Effector memory CD8-positive, alpha-beta T cell (primary cell): ENCODE measurements around the gene AMIGO3.

Experiments used
- ATAC-seq: fragments of 150-1000 bp; cut with Tn5 transposase; replicated peaks from 2 replicates; pipeline ENCODE4 v1.10.0; 2021; ENCODE audit warnings: mild to moderate bottlenecking, moderate library complexity
- DNase-seq, 3 experiments: peaks; one replicate each; pipeline ENCODE4 v3.0.0; 2021
- H3K27ac Mint-ChIP-seq, 2 donors: one replicate each; pipeline ENCODE4 v1.8.0; 2022; ENCODE audit warnings: mild to moderate bottlenecking in 2 of 2, mixed read lengths in 2 of 2, moderate library complexity in 2 of 2
- H3K27me3 Mint-ChIP-seq, 2 donors: one replicate each; pipeline ENCODE4 v1.8.0; 2022; ENCODE audit warnings: mixed read lengths in 2 of 2
- H3K36me3 Mint-ChIP-seq: one replicate; pipeline ENCODE4 v1.8.0; 2022; ENCODE audit warnings: mild to moderate bottlenecking, moderate library complexity, mixed read lengths; ENCODE audit not compliant: insufficient read depth
- H3K4me1 Mint-ChIP-seq, 2 donors: one replicate each; pipeline ENCODE4 v1.8.0; 2022; ENCODE audit warnings: low read depth in 2 of 2, mixed read lengths in 2 of 2
- H3K4me3 Mint-ChIP-seq, 2 donors: one replicate each; pipeline ENCODE4 v1.8.0; 2022; ENCODE audit warnings: mild to moderate bottlenecking in 2 of 2, mixed read lengths in 2 of 2, moderate library complexity in 2 of 2
- H3K9me3 Mint-ChIP-seq, 2 donors: one replicate each; pipeline ENCODE4 v1.8.0; 2022; ENCODE audit warnings: mixed read lengths in 2 of 2

The AMIGO3 gene

DNA sequence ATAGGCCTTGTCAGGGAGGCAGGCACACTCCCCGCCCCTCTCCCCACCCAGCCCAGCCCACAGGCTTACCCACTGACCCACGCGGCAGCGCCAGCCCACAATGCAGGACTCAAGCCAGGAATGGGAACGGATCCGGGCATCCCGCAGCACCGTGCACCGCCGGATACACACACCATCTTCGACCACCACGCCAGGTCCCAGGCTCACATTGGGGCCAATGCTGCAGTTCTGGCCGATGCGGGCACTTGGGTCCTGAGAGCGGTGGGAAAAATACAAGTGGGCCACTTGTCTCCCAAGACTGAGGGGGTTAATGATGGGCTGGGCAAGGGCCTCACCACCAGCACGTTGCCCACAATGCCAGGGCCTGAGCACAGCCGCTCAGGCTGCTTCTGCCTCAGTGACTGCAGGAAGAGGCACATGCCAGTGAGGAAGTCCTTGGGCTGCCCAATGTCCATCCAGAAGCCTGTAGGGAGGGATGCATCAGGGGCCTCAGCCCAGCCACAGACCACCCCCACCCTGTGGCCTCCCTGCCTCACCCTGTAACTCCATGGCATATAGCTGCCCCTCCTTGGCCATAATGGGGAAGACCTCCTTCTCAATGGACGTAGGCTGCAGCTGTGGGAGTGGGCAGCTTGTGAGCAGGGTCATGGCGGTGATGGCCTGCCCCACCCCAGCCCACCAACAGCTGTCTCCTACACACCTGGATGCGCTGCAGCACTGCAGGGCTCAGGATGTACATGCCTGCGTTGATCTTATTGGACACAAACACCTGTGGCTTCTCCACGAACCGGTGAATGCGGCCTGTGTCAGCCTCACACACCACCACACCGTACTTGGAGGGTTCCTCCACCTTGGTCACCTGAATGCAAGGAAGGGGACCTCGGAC, 2.7 kb upstream of the AMIGO3 start:
- Mint-ChIP-seq H3K27ac (peak overlapping the region; percentile 95 to 99), H3K4me3 (peak overlapping the region; percentile 89 to 96), H3K27me3 (no peaks in the 10 kb centered on the region), H3K4me1 (peaks cover 32 to 38% of the 10 kb centered on the region in 2 donors), H3K9me3 (no peaks in the 10 kb centered on the region), H3K36me3 (peaks cover 56% of the 10 kb centered on the region)
- DNase-seq: no peak
- no peak for ATAC-seq

DNA sequence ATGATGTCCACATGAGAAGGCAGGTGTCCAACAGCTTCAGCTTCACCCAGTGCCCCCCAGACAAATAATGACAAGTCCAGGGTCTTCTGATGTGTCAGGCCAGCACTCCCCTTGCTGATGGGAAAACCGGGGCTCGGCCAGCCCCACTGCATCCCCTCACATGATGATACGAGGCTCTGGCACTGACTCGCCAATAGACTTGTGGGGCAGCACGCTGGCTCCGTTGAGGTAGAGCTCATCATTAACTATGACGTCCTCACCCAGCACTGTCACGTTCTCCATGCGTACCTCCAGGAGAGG, 2.1 kb upstream of the AMIGO3 start:
- Mint-ChIP-seq H3K36me3 (peaks cover 56% of the 10 kb centered on the region), H3K4me3 (peak overlapping the region in 1 of 2 donors; percentile 31), H3K27me3 (no peaks in the 10 kb centered on the region), H3K27ac (peak overlapping the region in 1 of 2 donors; percentile 99), H3K4me1 (peaks cover 32 to 38% of the 10 kb centered on the region in 2 donors), H3K9me3 (no peaks in the 10 kb centered on the region)
- ATAC-seq (no peak), DNase-seq (no peak)

DNA sequence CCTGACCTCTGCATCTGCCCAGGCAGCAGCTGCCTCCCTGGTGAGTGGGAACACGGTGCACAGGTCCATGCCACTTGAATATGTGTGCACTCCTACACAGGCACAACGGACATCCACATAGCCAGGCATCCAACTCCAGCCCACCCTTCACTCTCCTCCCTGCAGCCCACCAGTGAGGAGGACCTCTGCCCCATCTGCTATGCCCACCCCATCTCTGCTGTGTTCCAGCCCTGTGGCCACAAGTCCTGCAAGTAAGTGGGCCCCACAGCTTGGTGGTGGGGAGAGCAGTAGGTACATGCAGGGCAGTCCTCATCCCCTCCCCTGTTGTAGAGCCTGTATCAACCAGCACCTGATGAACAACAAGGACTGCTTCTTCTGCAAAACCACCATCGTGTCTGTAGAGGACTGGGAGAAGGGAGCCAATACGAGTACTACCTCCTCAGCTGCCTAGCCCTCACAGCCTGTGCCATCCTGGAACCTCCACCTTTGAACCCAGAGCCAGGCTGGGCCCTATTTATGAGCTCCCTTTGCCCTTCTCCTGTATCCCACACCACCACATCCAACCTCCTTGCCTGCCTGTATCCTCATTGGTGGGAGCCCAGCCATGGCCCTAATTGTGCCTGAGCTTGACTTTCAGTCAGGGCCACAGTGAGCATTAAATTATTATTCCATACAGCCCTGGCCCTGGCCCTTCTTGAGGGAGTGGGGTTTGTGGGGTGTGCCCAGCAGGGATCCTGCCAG, 1.5 kb upstream of the AMIGO3 start:
- H3K4me1 Mint-ChIP-seq: peaks cover 32 to 38% of the 10 kb centered on the region in 2 donors
- DNase-seq (no peak), ATAC-seq (no peak)
- H3K9me3 Mint-ChIP-seq: no peaks in the 10 kb centered on the region
- H3K27ac Mint-ChIP-seq: no peak overlapping the region
- peaks cover 56% of the 10 kb centered on the region for H3K36me3 Mint-ChIP-seq
- peak overlapping the region; percentile 15 to 31 for H3K4me3 Mint-ChIP-seq
- H3K27me3 Mint-ChIP-seq: no peaks in the 10 kb centered on the region

DNA sequence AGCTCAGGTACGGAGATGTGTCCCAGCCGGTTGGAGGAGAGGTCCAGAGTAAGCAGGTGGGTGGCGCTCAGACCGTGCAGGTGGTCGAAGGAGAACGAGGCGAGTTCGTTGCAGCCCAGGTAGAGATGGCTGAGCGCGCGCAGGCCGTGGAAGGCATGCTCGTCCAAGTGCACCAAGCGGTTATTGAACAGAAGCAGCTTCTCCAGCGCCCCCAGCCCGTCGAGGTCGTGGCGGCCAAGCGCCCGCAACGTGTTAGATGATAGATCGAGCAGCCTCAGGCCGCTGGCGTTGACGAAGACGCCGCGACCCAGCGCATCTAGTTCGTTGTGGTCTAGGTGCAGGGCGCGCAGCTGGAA, 648 bp downstream of the AMIGO3 start:
- Mint-ChIP-seq H3K9me3 (no peaks in the 10 kb centered on the region), H3K27me3 (no peaks in the 10 kb centered on the region), H3K4me1 (peaks cover 24 to 37% of the 10 kb centered on the region in 2 donors), H3K36me3 (peaks cover 50% of the 10 kb centered on the region), H3K27ac (peak overlapping the region in 1 of 2 donors; percentile 89), H3K4me3 (peak overlapping the region; percentile 87 to 95)
- ATAC-seq (no peak), DNase-seq (no peak)

DNA sequence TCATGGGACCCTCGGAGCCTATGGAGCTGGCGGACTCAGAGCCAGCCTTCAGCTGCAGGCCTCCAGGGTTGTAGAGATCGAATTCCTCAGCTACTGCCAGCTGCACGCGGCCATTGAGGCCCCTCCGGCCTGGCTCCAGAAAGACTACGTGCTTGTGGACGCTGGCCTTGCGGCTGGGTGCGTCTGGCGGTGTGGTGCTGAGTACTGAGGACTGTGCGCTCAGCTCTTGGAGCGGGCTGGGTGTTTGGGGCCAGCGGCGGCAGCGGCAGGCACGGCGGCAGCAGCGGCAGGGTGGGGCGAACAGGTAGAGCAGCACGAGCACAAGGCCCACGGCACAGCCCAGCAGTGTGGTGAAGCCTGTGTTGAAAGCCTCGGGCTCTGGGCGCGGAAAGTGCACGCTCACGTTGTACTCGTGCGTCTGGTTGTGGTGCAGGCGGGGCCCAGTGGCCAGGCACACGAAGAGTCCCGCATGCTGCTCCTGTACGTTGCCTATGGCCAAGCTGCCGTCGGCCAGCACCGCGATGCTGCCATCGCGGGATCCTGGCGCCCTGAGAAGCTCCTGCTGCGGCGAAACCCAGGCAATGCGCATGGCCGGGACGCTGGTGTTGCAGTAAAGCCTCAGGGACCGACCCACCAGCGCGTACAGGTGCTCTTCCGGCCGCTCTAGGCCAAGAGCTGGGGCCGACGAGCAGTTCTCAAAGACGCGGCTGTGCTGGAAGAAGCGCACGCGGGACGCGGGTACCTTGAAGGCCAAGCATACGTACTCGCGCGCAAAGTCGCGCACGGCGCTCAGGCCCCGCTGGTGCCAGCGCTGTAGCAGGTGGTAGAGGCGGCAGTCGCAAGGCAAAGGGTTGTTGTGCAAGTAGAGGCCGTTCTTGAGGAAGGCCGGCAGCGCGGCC, 1.3 kb downstream of the AMIGO3 start:
- Mint-ChIP-seq H3K27ac (peak overlapping the region in 1 of 2 donors; percentile 89), H3K36me3 (peaks cover 44% of the 10 kb centered on the region), H3K4me3 (peak overlapping the region; percentile 87 to 95), H3K4me1 (peaks cover 22 to 37% of the 10 kb centered on the region in 2 donors), H3K27me3 (no peaks in the 10 kb centered on the region), H3K9me3 (no peaks in the 10 kb centered on the region)
- DNase-seq: no peak
- no peak for ATAC-seq

DNA sequence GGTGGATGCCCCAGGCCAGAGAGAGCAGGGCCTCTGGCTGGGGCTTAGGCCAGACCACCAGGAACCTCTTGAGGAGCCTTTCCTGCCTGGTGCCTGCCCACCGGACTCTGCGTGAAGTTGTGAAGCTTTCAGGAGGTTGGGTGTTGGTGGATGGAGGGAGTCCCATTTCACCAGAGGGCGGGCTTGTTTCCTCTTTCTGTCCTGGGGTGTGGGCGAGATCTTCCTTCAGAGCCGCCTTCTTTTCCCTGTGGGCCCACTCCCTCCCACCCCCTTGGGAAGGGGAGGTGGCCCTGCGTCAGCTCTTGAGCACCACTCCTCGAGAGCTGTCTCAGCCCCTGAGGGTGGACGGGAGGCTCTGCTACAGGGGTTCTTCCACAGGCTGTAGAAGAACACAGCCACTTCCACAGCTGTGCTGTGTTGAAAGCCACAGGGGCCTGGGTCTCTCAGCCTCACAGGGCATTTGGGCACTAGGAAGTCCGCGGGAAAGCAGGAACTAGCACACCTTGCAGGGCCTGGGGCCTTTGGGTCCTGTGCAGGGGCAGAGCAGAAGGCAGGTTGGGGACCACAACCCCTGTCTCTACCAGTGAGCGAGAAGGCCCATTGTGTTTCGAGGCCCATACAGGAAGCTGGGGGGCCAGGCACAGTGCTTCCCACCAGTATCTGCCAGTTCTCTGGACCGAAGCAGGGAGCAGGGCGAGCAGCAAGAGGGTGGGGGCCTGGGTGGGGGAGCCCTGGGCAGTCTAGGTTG, 2.1 kb downstream of the AMIGO3 start:
- H3K4me1 Mint-ChIP-seq: peaks cover 16 to 29% of the 10 kb centered on the region in 2 donors
- H3K9me3 Mint-ChIP-seq: no peaks in the 10 kb centered on the region
- H3K4me3 Mint-ChIP-seq: peak overlapping the region; percentile 45 to 51

DNA sequence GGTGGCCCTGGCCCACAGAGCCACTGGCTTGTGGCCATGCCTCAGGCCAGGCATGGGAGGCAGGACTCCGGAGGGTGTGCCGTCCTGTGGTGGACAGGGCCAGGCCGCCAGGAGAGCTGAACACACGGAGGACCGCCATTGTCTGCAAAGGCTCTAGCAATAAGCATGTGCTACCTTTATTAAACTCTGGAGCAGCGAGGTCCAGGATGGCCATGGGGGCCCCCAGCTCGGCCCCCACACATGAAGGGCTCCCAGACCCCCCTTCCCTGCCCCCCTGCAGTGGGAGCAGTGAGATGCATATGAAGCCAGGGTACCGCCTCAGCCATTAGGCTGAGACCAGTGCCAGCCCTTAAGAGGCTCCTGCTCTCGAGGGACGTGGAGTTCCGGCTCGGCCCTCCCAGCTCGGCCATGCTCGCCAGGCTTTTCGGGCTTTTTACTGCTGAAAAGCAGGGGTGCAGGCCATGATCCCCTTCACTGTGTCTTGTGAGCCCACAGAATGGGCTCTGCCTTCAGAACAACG, 2.7 kb downstream of the AMIGO3 start:
- Mint-ChIP-seq H3K27ac (no peak overlapping the region), H3K4me1 (peaks cover 16 to 25% of the 10 kb centered on the region in 2 donors), H3K36me3 (peaks cover 34% of the 10 kb centered on the region), H3K4me3 (no peak overlapping the region), H3K27me3 (no peaks in the 10 kb centered on the region), H3K9me3 (no peaks in the 10 kb centered on the region)
- ATAC-seq: no peak
- DNase-seq: no peak

More for the DNA sequence above, 2.1 kb downstream of the AMIGO3 start:
- Mint-ChIP-seq H3K27ac (no peak overlapping the region), H3K36me3 (peaks cover 37% of the 10 kb centered on the region), H3K27me3 (no peaks in the 10 kb centered on the region)
- ATAC-seq (no peak), DNase-seq (no peak)

DNA sequence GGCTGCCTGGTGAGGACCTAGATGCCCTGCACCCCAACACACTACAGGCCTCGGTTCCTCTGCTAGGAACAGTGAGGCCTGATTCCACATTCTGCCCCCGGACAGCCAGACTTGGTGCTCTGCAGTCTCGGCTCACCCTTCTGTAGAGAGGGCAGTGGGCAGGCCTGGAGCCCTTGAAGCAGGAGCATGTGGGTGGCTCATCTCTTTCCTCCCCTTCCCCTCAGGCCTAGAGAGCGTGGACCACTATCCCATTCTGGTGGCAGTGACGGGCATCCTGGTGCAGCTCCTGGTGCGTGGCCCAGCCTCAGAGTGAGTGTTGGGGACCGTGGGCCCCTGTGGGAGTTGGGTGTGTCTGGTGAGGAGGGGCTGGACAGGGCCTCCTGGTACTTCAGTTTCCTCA, 3.3 kb downstream of the AMIGO3 start:
- Mint-ChIP-seq H3K27me3 (no peaks in the 10 kb centered on the region), H3K27ac (no peak overlapping the region), H3K9me3 (no peaks in the 10 kb centered on the region), H3K4me1 (peaks cover 16 to 23% of the 10 kb centered on the region in 2 donors), H3K4me3 (no peak overlapping the region), H3K36me3 (peaks cover 32% of the 10 kb centered on the region)
- ATAC-seq: no peak
- DNase-seq: no peak

DNA sequence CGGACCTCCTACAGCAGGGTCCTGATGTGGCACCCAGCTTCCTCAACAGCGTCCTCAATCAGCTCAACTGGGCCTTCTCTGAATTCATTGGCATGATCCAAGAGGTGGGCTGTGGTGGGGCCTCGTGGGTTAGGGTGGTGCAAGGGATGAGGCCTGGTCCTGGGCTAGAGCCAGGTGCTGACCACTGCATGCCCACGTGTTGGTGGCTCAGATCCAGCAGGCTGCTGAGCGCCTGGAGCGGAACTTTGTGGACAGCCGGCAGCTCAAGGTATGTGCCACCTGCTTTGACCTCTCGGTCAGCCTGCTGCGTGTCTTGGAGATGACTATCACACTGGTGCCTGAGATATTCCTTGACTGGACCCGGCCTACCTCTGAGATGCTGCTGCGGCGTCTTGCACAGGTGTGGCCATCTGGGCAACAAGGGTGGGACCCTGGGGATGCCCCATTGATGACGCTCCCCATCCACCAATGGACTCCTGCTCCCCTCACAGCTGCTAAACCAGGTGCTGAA, 3.8 kb downstream of the AMIGO3 start:
- Mint-ChIP-seq H3K36me3 (peaks cover 29% of the 10 kb centered on the region), H3K4me1 (peaks cover 16 to 22% of the 10 kb centered on the region in 2 donors), H3K27ac (no peak overlapping the region), H3K27me3 (no peaks in the 10 kb centered on the region), H3K9me3 (no peaks in the 10 kb centered on the region), H3K4me3 (no peak overlapping the region)
- DNase-seq (no peak), ATAC-seq (no peak)

DNA sequence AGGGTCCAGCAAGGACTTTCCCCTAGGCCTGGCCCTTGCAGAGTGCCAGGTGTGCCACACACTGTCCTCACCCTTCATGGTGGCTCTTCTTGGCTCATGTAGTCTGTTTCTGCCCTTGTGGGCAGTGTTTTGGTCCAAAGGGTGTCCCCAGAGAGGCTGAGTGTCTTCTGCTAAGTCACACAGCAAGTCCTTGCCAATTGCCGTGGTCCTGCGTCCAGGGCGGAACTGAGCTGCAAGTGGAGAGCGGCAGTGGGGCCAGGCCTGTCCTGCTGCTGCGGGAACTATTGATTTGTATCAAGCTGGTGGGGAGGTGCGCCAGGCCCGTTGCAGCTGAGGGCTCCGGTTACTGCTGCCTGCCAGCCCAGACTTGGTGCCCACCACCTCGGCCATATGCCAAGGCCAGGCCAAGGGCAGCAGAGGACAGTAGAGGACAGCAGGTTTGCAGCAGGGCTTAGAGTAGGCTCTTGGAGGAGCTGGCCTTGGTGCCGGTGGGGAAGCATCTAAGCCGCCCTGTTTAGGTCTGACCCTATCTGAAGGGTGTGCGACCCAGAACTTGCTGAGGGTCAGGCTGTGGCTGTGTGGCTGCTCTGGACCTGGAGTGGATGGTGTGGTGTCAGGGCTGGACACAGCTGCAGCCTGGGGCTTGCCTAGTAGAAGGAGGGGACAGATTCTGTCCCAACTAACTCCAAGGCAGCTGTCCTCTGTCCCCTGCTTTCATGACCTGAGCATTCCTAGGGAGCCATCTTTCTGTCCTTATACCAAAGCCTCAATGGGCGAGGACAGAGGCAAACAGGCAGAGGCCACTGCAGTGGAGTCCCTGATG, 4.5 kb downstream of the AMIGO3 start:
- Mint-ChIP-seq H3K4me1 (peaks cover 14 to 21% of the 10 kb centered on the region in 2 donors), H3K9me3 (no peaks in the 10 kb centered on the region), H3K36me3 (peaks cover 23% of the 10 kb centered on the region), H3K4me3 (no peak overlapping the region), H3K27me3 (no peaks in the 10 kb centered on the region), H3K27ac (no peak overlapping the region)
- no peak for DNase-seq
- no peak for ATAC-seq

DNA sequence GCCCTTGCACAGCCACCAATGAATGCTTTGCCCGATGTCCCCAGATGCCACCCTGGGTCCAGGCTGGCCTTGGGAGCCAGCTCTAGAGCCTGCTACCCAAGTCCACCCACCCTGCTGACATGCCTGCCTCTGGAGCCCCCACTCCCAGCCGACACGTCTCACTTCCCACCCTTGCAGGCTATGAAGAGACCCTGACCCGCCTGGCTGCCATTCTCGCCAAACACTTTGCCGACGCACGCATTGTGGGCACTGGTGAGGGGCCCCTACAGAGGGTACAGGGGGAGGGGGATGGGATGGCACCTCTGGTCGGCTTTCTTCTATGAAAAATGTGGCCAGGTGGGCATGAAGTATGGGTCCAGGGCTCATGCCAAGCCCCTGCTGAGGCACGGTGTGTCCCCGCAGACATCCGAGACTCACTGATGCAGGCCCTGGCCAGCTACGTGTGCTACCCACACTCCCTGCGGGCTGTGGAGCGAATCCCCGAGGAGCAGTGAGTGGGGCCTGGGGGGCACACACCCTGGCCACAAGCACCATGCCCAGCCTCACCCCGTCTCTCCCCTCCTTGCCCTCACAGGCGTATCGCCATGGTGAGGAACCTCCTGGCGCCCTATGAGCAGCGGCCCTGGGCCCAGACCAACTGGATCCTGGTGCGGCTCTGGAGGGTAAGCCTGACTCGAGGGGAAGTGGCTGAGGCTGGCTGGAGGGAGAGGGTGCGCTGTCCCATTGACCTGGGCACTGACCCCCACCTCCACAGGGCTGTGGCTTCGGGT, 6.0 kb downstream of the AMIGO3 start:
- no peak overlapping the region for H3K4me3 Mint-ChIP-seq
- no peaks in the 10 kb centered on the region for H3K9me3 Mint-ChIP-seq
- H3K4me1 Mint-ChIP-seq: peaks cover 1 to 9% of the 10 kb centered on the region in 2 donors
- DNase-seq (no peak), ATAC-seq (no peak)
- peaks cover 12% of the 10 kb centered on the region for H3K36me3 Mint-ChIP-seq
- H3K27me3 Mint-ChIP-seq: no peaks in the 10 kb centered on the region
- H3K27ac Mint-ChIP-seq: no peak overlapping the region
